H1 (cell line): ENCODE results near the gene SCAND1.

Source experiments
- CREB1 ChIP-seq: IDR thresholded peaks from 2 replicates; pipeline ENCODE4 v1.6.1; 2012; ENCODE audit warnings: inconsistent platforms
- CTCF ChIP-seq, 3 experiments: IDR thresholded peaks; 1 replicate in 2 of 3; 2 replicates in 1 of 3; pipeline versions ENCODE4 v1.5.1 to v1.6.1; 2011; ENCODE audit warnings: low read length in 3 of 3, mild to moderate bottlenecking in 3 of 3, inconsistent platforms in 2 of 3, low read depth in 1 of 3, moderate library complexity in 1 of 3; ENCODE audit not compliant: insufficient read depth in 1 of 3; ENCODE audit errors: control extremely low read depth in 1 of 3
- EP300 ChIP-seq, 2 experiments: IDR thresholded peaks; 1 replicate in 1 of 2; 2 replicates in 1 of 2; pipeline ENCODE4 v1.6.1; 2011 to 2012; ENCODE audit warnings: low read depth in 2 of 2, low read length in 2 of 2, mild to moderate bottlenecking in 2 of 2, borderline replicate concordance in 1 of 2, inconsistent platforms in 1 of 2, moderate library complexity in 1 of 2
- EZH2 ChIP-seq: fragments of 200-600 bp; sonication (generic); IDR thresholded peaks from 2 replicates; pipeline ENCODE4 v1.7.1; 2012; ENCODE audit warnings: low read depth, mild to moderate bottlenecking, moderate library complexity, low read length, inconsistent platforms; ENCODE audit not compliant: severe bottlenecking
- GTF2F1 ChIP-seq: IDR thresholded peaks from 2 replicates; pipeline ENCODE4 v1.6.1; 2012; ENCODE audit warnings: low read depth, low read length, improper control_type of control experiment, borderline replicate concordance
- POLR2A ChIP-seq, 2 experiments: IDR thresholded peaks; 1 replicate in 1 of 2; 2 replicates in 1 of 2; pipeline ENCODE4 v1.6.1; 2011; ENCODE audit warnings: low read depth in 2 of 2, low read length in 2 of 2, mild to moderate bottlenecking in 2 of 2; ENCODE audit errors: control extremely low read depth in 1 of 2
- POLR2AphosphoS5 ChIP-seq: IDR thresholded peaks from 2 replicates; pipeline ENCODE4 v1.6.1; 2011; ENCODE audit warnings: low read depth, low read length
- RAD21 ChIP-seq, 2 experiments: IDR thresholded peaks in 1 of 2; conservative IDR thresholded peaks in 1 of 2; 2 replicates each; pipeline ENCODE4 v1.6.1; 2011; ENCODE audit warnings: low read depth in 2 of 2, low read length in 2 of 2, improper control_type of control experiment in 1 of 2, inconsistent platforms in 1 of 2, mild to moderate bottlenecking in 1 of 2, moderate library complexity in 1 of 2
- RFX5 ChIP-seq: IDR thresholded peaks from 2 replicates; pipeline ENCODE4 v1.6.1; 2011; ENCODE audit warnings: low read depth, low read length, improper control_type of control experiment, borderline replicate concordance
- SP1 ChIP-seq: IDR thresholded peaks from 2 replicates; pipeline ENCODE4 v1.6.1; 2011; ENCODE audit warnings: low read depth, low read length
- SP2 ChIP-seq: IDR thresholded peaks from 2 replicates; pipeline ENCODE4 v1.6.1; 2012; ENCODE audit warnings: mild to moderate bottlenecking, low read length, inconsistent platforms
- USF2 ChIP-seq: IDR thresholded peaks from 2 replicates; pipeline ENCODE4 v1.6.1; 2011; ENCODE audit warnings: low read length, improper control_type of control experiment
- YY1 ChIP-seq: IDR thresholded peaks from 2 replicates; pipeline ENCODE4 v1.6.1; 2011; ENCODE audit warnings: low read depth, mild to moderate bottlenecking, low read length

GRCh38 chr20:35972462-35972861 is 18.2 kb upstream of the SCAND1 start:
- TF ChIP-seq GTF2F1: no peak
- no peak for TF ChIP-seq POLR2A (IDR thresholded peaks at IDR 0.05; ENCODE audit: control extremely low read depth in 1 of 2, low read depth in 2 of 2, low read length in 2 of 2)
- no peak for TF ChIP-seq USF2
- no peak for TF ChIP-seq CTCF (IDR thresholded peaks at IDR 0.05; ENCODE audit: control extremely low read depth in 1 of 3, insufficient read depth in 1 of 3, low read depth in 1 of 3, low read length in 3 of 3)
- TF ChIP-seq EZH2: no peak
- no peak for TF ChIP-seq RFX5
- no peak for TF ChIP-seq SP2
- no peak for TF ChIP-seq SP1
- no peak for TF ChIP-seq EP300 (IDR thresholded peaks at IDR 0.05; ENCODE audit: borderline replicate concordance in 1 of 2, low read depth in 2 of 2, low read length in 2 of 2)
- no peak for TF ChIP-seq RAD21 (IDR thresholded peaks at IDR 0.05 in 1 of 2, conservative IDR thresholded peaks at IDR 0.05 in 1 of 2; ENCODE audit: low read depth in 2 of 2, low read length in 2 of 2)
- no peak for TF ChIP-seq CREB1
- TF ChIP-seq YY1: no peak
- TF ChIP-seq POLR2AphosphoS5: no peak
